GM18511 (cell line): ENCODE data around the gene ECEL1.
"Not testable (repeated sequence)": the region's sequence is repeated elsewhere in the genome, so short reads cannot be mapped to it uniquely, and the experiment has no call there.

Source experiments
- ATAC-seq: cut with Tn5 transposase; IDR thresholded peaks from one replicate; pipeline ENCODE4 v1.9.1; 2021; ENCODE audit warnings: mild to moderate bottlenecking, moderate library complexity; ENCODE audit not compliant: unreplicated experiment

The ECEL1 gene

GRCh38 chr2:232487385-232488096, at the start of gene ECEL1:
Gene ECEL1, minus strand, starts transcription at chr2:232487834. Its CDS starts 1,181 bp downstream, at chr2:232486653.
- no peak for ATAC-seq

- ATAC-seq = no peak
These were observed 49.4 kb upstream of the ECEL1 start for GRCh38 chr2:232537079-232537478.

- ATAC-seq = no peak
These were observed 48.3 kb upstream of the ECEL1 start for GRCh38 chr2:232535761-232536530.

GRCh38 chr2:232534940-232535651, 47.5 kb upstream of the ECEL1 start:
- ATAC-seq = no peak

GRCh38 chr2:232533944-232534710, 46.5 kb upstream of the ECEL1 start:
- ATAC-seq = no peak

GRCh38 chr2:232532821-232533220, 45.2 kb upstream of the ECEL1 start:
- not testable (repeated sequence) for ATAC-seq

GRCh38 chr2:232532419-232532818, 44.8 kb upstream of the ECEL1 start:
- no peak for ATAC-seq

GRCh38 chr2:232530626-232531260, 43.1 kb upstream of the ECEL1 start:
- no peak for ATAC-seq

- no peak for ATAC-seq
These were observed 42.3 kb upstream of the ECEL1 start for GRCh38 chr2:232529806-232530547.

GRCh38 chr2:232528746-232529460, 41.3 kb upstream of the ECEL1 start:
- no peak for ATAC-seq

GRCh38 chr2:232527905-232528470, 40.4 kb upstream of the ECEL1 start:
- no peak for ATAC-seq

- no peak for ATAC-seq
These were observed 38.8 kb upstream of the ECEL1 start for GRCh38 chr2:232526372-232526941.

- no peak for ATAC-seq
These were observed 38.2 kb upstream of the ECEL1 start, which contains the start of gene CHRND for GRCh38 chr2:232525791-232526371. Gene CHRND, plus strand, starts transcription at chr2:232526160. Its CDS starts 56 bp downstream, at chr2:232526216.

GRCh38 chr2:232525199-232525598, 37.6 kb upstream of the ECEL1 start:
- no peak for ATAC-seq

- ATAC-seq = no peak
These were observed 37.1 kb upstream of the ECEL1 start for GRCh38 chr2:232524771-232525170.

GRCh38 chr2:232523682-232524597, 36.3 kb upstream of the ECEL1 start:
- no peak for ATAC-seq

- ATAC-seq = no peak
These were observed 35.7 kb upstream of the ECEL1 start for GRCh38 chr2:232523402-232523681.
